HG03354 (cell line): Measurements from ENCODE around the gene BDP1.
"Not testable (repeated sequence)": the region's sequence is repeated elsewhere in the genome, so short reads cannot be mapped to it uniquely, and the experiment has no call there.

Experiments
- ATAC-seq: cut with Tn5 transposase; IDR thresholded peaks from one replicate; pipeline ENCODE4 v1.9.1; 2021; ENCODE audit warnings: mild to moderate bottlenecking; ENCODE audit not compliant: unreplicated experiment, poor library complexity, severe bottlenecking

BDP1 gene

GRCh38 chr5:71456362-71456743 lies 902 bp downstream of the BDP1 start:
- ATAC-seq = peak; percentile 14

GRCh38 chr5:71457106-71457505 lies 1.7 kb downstream of the BDP1 start:
- no peak for ATAC-seq

DNA sequence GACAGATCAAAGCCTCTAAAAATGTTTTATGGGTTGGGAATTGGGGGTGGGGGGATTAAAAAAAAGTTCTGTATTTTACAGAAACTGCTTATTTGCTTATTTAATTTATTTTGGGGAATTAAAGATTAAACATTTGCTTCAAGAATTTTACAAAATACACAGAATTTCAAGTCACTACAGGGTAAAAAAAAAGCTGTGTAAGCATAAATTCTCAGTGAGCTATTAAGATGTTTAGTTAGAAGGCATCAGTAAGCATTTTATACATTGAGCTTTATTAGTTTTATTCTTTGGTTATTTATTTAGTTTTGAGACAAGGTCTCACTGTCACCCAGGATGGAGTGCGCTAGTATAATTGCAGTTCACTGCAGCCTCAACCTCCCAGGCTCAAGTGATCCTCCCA lies 5.2 kb downstream of the BDP1 start:
- no peak for ATAC-seq

DNA sequence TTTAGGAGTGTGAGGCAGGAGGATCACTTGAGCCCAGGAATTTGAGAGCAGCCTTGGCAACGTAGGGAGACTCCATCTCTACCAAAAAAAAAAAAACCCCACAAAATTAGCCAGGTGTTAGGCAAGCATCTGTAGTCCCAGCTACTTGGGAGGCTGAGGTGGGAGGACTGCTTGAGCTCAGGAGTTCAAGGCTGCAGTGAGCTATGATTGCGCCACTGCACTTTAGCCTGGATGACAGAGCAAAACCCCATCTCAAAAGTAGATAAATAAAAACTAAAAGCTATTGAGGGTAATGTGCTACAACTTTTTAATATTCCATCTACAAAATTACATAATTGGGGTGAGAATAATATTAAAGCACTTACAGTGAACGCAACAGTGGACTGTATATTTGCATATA lies 5.9 kb downstream of the BDP1 start:
- no peak for ATAC-seq

DNA sequence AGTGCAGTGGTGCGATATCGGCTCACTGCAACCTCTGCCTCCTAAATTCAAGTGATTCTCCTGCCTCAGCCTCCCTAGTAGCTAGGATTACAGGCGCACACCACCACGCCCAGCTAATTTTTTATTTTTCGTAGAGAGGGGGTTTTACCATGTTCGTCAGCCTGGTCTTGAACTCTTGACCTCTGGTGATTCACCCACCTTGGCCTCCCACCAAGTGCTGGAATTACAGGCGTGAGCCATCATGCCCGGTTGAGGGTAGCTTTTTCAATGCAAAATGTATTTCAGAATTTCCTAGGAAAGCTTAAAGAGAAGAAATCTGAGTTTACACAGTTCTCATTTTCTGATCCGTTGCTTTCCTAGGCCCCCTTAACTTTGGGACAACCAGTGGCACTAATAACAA lies 15.7 kb downstream of the BDP1 start:
- no peak for ATAC-seq

- ATAC-seq = peak; percentile 67
Observed at GRCh38 chr5:71475788-71476384, 20.4 kb downstream of the BDP1 start.

DNA sequence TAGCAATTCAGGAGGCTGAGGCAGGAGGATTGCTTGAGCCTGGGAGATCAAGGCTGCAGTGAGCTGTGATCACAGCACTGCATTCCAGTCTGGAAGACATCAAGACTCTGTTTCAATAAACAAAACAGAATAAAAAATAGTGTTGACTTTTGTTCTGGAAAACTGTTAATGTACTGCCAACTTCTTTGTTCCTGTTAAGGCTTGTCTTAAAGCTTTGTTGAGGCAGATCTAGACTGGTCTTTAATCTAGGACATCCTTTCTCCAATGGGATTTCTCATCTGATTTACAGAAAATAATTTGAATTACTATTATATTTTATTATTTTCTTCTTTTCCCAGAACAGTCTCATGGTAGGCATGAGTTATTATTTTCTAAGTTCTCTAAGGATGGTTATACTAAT lies 26.0 kb downstream of the BDP1 start:
- ATAC-seq = no peak

- no peak for ATAC-seq
Observed at GRCh38 chr5:71482132-71482531, 26.7 kb downstream of the BDP1 start.

DNA sequence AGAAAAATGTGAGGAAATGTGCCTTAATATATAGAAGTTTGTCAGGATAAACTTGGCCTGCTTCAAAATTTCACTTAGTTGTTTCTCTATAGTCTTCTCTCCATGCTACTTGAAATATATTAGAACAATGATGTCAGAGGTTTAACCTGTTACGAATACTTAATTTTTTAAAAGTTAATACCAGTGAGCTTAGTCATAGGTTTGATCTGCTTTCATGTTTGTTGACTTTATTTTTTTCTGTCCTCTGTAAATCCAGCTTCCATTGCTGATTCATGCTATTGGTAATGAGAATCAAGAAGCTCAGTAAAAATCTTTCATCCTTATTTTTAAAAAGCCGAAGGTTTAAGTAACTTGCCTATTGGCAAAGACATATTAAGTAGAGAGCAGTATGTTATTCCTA lies 27.9 kb downstream of the BDP1 start:
- no peak for ATAC-seq

GRCh38 chr5:71492817-71493615 lies 37.6 kb downstream of the BDP1 start:
- no peak for ATAC-seq

- ATAC-seq = not testable (repeated sequence)
Observed at GRCh38 chr5:71494202-71494601, 38.8 kb downstream of the BDP1 start.

DNA sequence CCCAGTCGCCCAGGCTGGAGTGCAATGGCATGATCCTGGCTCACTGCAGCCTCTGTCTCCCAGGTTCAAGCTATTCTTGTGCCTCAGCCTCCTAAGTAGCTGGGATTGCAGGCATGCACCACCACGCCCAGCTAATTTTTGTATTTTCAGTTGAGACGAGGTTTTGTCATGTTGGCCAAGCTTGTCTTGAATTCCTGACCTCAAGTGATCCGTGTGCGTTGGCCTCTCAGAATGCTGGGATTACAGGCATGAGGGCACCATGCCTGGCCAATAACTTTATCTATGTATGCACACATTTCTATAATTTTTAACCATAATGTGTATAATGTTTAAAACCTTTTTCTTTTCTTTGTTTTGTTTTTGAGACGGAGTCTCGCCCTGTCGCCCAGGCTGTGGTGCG lies 43.3 kb downstream of the BDP1 start:
- not testable (repeated sequence) for ATAC-seq

DNA sequence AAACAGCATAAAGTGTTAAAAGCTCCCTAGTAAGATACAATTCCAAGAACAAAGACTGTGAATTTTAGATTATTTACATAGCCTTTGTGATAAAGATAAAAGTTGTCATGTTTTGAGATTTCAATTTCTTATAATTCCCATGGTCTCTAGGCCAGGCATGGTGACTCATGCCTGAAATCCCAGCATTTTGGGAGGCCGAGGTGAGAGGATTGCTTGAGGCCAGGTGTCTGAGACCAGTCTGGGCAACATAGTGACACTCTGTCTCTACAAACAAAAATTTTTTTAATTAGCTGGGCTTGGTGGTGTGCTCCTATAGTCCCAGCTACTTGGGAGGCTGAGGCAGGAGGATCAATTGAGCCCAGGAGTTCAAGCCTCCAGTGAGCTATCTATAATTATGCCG lies 48.1 kb downstream of the BDP1 start:
- no peak for ATAC-seq

GRCh38 chr5:71522151-71522550 lies 66.7 kb downstream of the BDP1 start:
- no peak for ATAC-seq

GRCh38 chr5:71525611-71526010 lies 70.2 kb downstream of the BDP1 start:
- not testable (repeated sequence) for ATAC-seq

DNA sequence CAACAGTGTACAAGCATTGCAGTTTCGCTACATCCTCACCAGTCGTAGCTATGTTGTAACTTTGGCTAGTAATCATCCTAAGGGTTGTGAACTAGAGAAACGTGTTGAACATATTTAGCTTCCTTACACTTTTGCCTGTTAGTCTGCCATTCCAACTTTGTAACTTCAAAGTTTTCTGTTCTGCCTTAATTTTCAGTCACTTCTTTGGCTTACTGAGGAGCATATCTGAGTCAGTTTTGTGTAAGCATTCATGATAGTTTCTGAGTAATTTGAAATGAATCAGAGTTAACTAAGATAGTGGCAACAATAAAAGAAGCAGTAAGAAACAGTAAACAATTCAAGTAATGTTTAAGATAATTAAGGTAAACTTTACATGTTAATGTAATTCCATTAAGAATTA lies 72.8 kb downstream of the BDP1 start:
- no peak for ATAC-seq

DNA sequence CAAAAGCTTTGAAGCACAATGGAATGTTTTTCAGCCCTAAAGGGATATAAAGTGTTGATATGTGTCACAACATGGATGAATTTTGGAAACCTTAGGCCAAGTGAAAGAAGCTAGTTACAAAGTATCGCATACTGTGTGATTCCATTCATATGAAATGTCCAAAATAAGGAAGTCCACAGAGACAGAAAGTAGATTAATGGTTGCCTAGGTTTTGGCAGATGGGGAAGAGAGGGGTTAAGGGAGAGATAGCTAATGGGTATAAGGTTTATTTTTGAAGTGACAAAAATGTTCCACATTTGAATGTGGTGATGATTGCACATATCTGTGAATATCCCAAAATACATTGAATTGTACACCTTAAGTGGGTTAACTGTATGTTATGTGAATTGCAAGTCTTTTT lies 74.2 kb downstream of the BDP1 start:
- ATAC-seq = no peak

DNA sequence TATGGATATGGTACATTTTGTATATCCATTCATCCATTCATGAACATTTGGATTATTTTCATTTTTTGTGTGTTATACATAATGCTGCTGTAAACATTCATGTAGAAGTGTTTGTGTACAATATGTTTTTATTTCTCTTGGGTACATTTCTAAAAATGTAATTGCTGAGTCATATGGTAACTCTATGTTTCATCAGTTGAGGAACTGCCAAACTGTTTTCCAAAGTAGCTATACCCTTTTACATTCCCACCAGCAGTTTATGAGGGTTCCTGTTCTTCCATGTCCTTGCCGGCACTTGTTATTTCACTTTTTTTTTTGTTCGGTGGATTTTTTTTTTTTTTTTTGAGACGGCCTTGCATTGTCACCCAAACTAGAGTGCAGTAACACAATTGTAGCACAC lies 77.7 kb downstream of the BDP1 start:
- no peak for ATAC-seq

DNA sequence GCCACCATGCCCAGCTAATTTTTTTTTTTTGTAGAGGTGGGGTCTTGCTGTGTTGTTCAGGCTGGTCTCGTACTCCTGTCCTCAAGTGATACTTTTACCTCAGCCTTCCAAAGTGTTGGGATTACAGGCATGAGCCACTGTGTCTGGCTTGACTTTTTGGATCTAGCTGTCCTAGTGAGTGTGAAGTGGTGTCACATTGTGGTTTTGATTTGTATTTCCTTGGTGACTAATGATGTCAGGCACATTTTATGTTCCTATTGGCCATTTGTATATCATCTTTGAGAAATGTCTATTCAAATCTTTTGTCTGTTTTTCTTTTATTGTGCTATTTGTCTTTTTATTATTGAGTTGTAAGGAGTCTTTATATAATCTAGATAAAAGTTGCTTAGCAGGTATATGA lies 78.2 kb downstream of the BDP1 start:
- no peak for ATAC-seq

- ATAC-seq = no peak
Observed at GRCh38 chr5:71537687-71538086, 82.2 kb downstream of the BDP1 start.

DNA sequence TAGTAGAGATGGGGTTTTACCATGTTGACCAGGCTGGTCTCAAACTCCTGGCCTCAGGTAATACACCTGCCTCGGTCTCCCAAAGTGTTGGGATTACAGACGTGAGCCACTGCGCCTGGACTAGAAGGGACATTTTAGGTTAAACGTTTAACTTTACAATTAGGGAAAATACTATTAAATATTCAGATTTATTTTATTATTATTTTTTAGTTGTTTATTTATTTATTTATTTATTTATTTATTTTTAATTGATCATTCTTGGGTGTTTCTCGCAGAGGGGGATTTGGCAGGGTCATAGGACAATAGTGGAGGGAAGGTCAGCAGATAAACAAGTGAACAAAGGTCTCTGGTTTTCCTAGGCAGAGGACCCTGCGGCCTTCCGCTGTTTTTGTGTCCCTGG lies 95.4 kb downstream of the BDP1 start:
- ATAC-seq = not testable (repeated sequence)

- not testable (repeated sequence) for ATAC-seq
Observed at GRCh38 chr5:71551582-71551981, 96.1 kb downstream of the BDP1 start.
